Activated CD4-positive, alpha-beta memory T cell treated with anti-CD3 and anti-CD28 coated beads, Interleukin-2, amount 10 ng/mL, durations not matched to agents 7 days and 5 days (primary cell): ENCODE data around the gene ARHGAP6. TPM values are rescaled to one million over a fixed set of nuclear protein-coding genes. Genes with fewer than 3 reads are reported as not detected.
"Not testable (repeated sequence)": the region's sequence is repeated elsewhere in the genome, so short reads cannot be mapped to it uniquely, and the experiment has no call there.

Source experiments
- CTCF ChIA-PET: fragments of 350-600 bp; sonication (Branson Sonifier 250); formaldehyde crosslinking; loops from one replicate; lab custom pipeline; 2021; ENCODE audit warnings: antibody characterized with exemption, inconsistent platforms; lab: Charles Lee
- POLR2A ChIA-PET: fragments of 350-600 bp; sonication (Branson Sonifier 250); formaldehyde crosslinking; loops from one replicate; lab custom pipeline; 2021; ENCODE audit warnings: antibody characterized with exemption; lab: Charles Lee
- DNase-seq: peaks from one replicate; pipeline ENCODE4 v3.0.0-alpha.2; 2020
- H3K27ac Mint-ChIP-seq: one replicate; pipeline ENCODE4 v1.8.0; 2021; ENCODE audit warnings: mild to moderate bottlenecking, mixed read lengths
- H3K27me3 Mint-ChIP-seq: one replicate; pipeline ENCODE4 v1.8.0; 2021; ENCODE audit warnings: mixed read lengths
- H3K36me3 Mint-ChIP-seq: one replicate; pipeline ENCODE4 v1.8.0; 2021; ENCODE audit warnings: low read depth, mixed read lengths
- H3K4me1 Mint-ChIP-seq: one replicate; pipeline ENCODE4 v1.8.0; 2021; ENCODE audit warnings: mixed read lengths
- H3K4me3 Mint-ChIP-seq: one replicate; pipeline ENCODE4 v1.8.0; 2021; ENCODE audit warnings: mild to moderate bottlenecking, mixed read lengths
- H3K9me3 Mint-ChIP-seq: one replicate; pipeline ENCODE4 v1.8.0; 2021; ENCODE audit warnings: mixed read lengths
- total RNA-seq, 2 experiments: library from RNA; stranded (reverse); gene quantifications; one replicate each; pipeline ENCODE4 v1.2.3, GENCODE V29; 2021

The ARHGAP6 gene
- total RNA-seq, 2 experiments from 2014 or later, result not detected

DNA sequence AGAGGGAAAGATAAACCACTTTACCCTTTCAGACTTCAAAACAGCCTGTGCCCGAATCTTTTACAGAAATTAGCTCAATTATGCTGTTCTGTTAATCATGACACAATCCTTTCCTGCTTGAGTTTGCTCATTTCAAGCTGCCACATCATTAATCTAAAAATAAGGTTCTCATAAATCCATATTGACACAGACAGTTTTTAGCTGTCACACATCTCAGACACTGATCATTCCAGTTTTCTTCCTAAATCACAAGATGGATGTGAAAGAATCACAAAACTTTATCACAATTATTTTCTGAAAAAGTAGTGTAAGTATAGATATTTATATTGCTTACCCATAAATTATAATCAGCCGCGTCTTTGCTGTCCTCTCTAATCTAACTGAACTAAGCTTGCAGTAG is 400.4 kb downstream of the ARHGAP6 start:
- H3K27ac Mint-ChIP-seq, result no peak overlapping the region
- no peaks in the 10 kb centered on the region for H3K9me3 Mint-ChIP-seq
- CTCF ChIA-PET, result no interaction called here

DNA sequence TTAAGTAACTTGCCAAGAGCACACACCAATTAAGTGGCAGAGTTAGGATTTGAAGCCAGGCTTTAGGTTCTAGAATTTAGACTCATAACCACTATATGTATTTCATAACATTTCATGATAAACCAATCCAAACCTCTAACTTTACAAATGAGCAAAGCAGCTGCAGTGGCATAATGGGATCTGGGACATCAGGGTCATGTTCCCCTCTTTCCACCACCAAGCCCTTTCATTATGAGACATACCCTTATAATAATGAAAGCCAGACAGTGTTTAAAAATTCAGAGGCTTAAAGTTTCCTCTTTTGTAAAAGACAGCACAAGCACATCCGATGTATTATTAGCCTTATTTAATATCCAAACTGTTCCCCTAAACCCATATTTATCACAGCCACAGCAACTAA is 400.8 kb downstream of the ARHGAP6 start:
- no peaks in the 10 kb centered on the region for H3K9me3 Mint-ChIP-seq
- ChIA-PET CTCF (no interaction called here), POLR2A (no interaction called here)
- no peaks in the 10 kb centered on the region for H3K4me1 Mint-ChIP-seq
- H3K4me3 Mint-ChIP-seq, result no peak overlapping the region
- H3K27ac Mint-ChIP-seq, result no peak overlapping the region
- H3K36me3 Mint-ChIP-seq, result no peaks in the 10 kb centered on the region
- DNase-seq, result no peak
- H3K27me3 Mint-ChIP-seq, result no peaks in the 10 kb centered on the region

More for the DNA sequence above, 400.4 kb downstream of the ARHGAP6 start:
- no peak overlapping the region for H3K4me3 Mint-ChIP-seq
- no peaks in the 10 kb centered on the region for H3K4me1 Mint-ChIP-seq
- no peaks in the 10 kb centered on the region for H3K27me3 Mint-ChIP-seq
- POLR2A ChIA-PET, result no interaction called here
- DNase-seq, result no peak
- H3K36me3 Mint-ChIP-seq, result no peaks in the 10 kb centered on the region

DNA sequence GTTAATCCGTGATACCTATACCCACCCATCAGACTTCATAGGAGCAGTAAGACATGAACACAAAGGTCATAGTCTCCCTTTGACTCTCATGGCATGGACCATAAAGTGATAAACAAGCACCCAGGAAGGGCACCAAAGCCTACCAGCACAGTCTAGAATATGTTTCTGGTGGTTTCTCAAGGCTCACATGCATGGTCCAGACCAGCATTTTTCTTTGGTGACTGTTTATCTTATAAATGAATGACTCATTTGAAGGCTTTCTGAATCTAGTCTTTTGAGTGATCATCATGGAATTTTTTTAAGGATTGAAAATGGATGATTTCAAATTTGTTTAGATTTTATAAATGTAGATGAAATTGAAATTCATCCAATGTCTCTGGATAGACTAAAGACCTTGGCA is 404.5 kb downstream of the ARHGAP6 start:
- Mint-ChIP-seq H3K4me3 (no peak overlapping the region), H3K27me3 (no peaks in the 10 kb centered on the region), H3K36me3 (no peaks in the 10 kb centered on the region), H3K27ac (no peak overlapping the region), H3K9me3 (no peaks in the 10 kb centered on the region), H3K4me1 (no peaks in the 10 kb centered on the region)
- DNase-seq, result no peak
- CTCF ChIA-PET, result no interaction called here
- POLR2A ChIA-PET, result no interaction called here

DNA sequence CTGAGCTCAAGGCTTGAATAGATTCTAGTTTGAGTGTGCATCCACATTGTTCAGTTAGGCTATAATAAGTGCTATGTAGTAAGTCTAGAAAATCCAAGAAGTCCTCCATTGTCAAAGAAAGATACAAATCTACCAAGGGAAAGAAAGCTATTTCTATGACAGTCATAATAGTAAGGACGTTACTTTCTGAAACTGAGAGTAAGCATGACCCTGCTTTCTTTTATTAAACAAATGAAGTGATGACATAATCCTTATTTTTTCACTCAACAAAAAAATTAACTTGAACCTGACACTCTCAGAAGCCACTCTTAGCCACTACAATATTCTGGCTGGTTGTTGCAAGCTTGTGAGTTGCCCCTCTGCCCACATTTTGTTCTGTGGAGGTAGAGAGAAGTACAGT is 406.3 kb downstream of the ARHGAP6 start:
- Mint-ChIP-seq H3K27me3 (no peaks in the 10 kb centered on the region), H3K36me3 (no peaks in the 10 kb centered on the region), H3K27ac (no peak overlapping the region), H3K9me3 (no peaks in the 10 kb centered on the region), H3K4me3 (no peak overlapping the region), H3K4me1 (no peaks in the 10 kb centered on the region)
- ChIA-PET CTCF (no interaction called here), POLR2A (no interaction called here)
- DNase-seq, result no peak

DNA sequence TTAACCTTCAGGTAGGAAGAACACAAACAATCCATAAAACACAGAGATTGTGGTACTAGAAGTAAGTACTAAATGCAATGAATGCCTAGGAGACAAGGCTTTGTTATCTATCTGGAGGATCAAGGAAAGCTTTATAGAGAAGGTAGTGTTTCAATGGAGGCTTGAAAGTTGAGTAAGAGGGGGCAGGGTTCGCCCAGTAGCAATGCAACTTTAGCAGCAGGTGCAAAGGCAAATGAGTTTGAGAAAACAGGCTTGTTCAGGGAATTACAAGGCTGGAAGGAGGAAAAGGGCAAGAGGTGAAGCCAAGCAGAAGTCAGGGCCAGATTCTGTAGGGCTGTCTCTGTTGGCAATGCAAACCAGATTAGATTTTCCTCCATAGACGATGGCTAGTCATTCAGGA is 408.0 kb downstream of the ARHGAP6 start:
- Mint-ChIP-seq H3K27me3 (no peaks in the 10 kb centered on the region), H3K27ac (no peak overlapping the region), H3K4me1 (no peaks in the 10 kb centered on the region), H3K4me3 (no peak overlapping the region), H3K36me3 (no peaks in the 10 kb centered on the region), H3K9me3 (no peaks in the 10 kb centered on the region)
- DNase-seq, result no peak
- ChIA-PET POLR2A (no interaction called here), CTCF (no interaction called here)

DNA sequence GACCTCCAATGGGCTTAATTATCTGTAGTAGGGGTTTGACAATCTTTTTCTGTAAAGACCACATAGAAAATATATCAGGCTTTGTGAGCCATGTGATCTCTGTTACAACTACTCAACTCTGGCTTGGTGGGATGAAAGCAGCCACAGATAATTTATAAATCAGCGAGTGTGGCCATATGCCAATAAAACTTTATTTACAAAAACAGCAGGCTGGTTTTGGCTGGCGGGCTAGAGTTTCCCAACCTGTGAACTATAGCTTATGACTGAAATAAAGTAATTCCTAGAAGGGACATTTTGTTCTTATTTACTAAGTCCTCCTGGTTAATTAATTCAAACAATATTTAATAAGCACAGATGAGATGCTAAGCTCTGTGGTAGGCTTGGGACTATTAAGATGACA is 408.4 kb downstream of the ARHGAP6 start:
- no peak overlapping the region for H3K4me3 Mint-ChIP-seq
- ChIA-PET POLR2A (no interaction called here), CTCF (no interaction called here)
- H3K36me3 Mint-ChIP-seq, result no peaks in the 10 kb centered on the region
- H3K27me3 Mint-ChIP-seq, result no peaks in the 10 kb centered on the region
- no peaks in the 10 kb centered on the region for H3K4me1 Mint-ChIP-seq
- no peak for DNase-seq
- no peaks in the 10 kb centered on the region for H3K9me3 Mint-ChIP-seq
- no peak overlapping the region for H3K27ac Mint-ChIP-seq

DNA sequence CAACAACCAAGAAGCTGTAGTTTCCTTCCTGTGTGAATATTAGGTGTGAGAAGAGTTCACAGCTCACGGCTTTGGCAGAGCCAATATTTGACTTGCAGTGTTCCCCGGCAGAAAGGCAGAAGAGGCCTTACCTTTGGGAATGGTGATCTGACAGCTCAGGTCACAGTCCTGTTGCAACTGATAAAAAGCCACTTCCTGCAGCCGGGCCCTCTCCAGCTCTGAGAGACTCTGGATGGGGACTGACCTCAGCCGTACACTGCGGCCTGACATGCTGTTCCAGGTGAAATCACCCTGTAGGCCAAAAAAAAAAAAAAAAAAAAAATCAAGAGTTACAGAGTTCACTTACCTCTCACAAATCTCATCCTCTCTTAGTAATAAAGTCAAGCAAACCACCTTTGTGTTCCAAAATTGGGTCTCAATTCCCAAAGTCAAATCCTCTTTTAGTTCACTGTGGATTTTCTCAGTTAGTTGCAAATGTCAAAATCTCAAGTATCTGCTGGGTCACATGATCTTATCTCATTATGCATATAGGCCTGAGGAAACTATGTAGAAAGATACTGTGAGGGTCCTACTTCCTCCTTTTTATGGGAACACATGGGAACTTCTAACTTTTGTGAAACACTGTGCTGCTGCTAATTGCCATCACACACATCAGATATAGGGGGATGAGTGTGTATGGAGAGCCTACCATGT is 411.2 kb downstream of the ARHGAP6 start:
- no peaks in the 10 kb centered on the region for H3K36me3 Mint-ChIP-seq
- no peaks in the 10 kb centered on the region for H3K9me3 Mint-ChIP-seq
- POLR2A ChIA-PET, result no interaction called here
- no peaks in the 10 kb centered on the region for H3K27me3 Mint-ChIP-seq
- H3K4me1 Mint-ChIP-seq, result no peaks in the 10 kb centered on the region
- CTCF ChIA-PET, result no interaction called here
- DNase-seq, result no peak
- no peak overlapping the region for H3K27ac Mint-ChIP-seq
- no peak overlapping the region for H3K4me3 Mint-ChIP-seq

DNA sequence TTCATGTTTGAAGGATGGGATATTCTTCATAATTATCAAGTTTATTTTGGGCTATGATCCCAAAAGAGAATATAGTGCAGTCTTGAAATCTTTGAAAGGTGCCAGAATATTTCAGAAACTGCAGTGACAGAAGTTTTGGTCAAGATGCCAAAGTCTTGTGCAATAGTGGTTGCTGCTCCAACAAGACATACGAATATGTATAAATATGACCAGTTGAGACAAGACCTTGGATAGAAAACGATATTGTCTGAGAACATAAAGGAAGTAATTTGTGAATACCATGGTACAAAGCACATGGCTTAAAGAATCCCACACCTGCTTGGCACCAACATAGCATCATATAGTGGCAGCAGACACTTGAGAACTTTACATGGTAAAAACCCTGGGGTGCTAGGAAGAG is 421.1 kb downstream of the ARHGAP6 start:
- no peaks in the 10 kb centered on the region for H3K9me3 Mint-ChIP-seq
- no peaks in the 10 kb centered on the region for H3K4me1 Mint-ChIP-seq
- POLR2A ChIA-PET, result no interaction called here
- no peaks in the 10 kb centered on the region for H3K36me3 Mint-ChIP-seq
- CTCF ChIA-PET, result no interaction called here
- no peak for DNase-seq
- H3K27me3 Mint-ChIP-seq, result no peaks in the 10 kb centered on the region
- no peak overlapping the region for H3K27ac Mint-ChIP-seq
- H3K4me3 Mint-ChIP-seq, result no peak overlapping the region

DNA sequence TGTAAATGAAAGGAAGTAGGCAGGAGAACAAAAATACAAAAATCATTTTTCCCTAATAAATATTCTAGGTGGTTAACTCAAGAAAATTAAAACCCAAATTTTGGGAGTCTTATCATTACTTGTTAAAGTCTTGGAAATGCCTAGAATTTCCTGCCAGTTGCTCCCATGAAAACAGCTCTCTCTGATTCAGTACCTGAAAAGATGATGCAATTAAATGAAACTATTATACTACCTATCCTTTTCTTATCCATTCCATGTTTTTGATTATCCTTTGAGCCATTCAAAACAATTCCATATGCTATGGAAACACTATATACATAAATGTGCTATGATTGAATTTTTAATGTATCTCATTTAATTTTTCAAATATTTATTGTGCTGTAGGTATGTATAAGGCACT is 423.0 kb downstream of the ARHGAP6 start:
- POLR2A ChIA-PET, result no interaction called here
- H3K4me3 Mint-ChIP-seq, result no peak overlapping the region

DNA sequence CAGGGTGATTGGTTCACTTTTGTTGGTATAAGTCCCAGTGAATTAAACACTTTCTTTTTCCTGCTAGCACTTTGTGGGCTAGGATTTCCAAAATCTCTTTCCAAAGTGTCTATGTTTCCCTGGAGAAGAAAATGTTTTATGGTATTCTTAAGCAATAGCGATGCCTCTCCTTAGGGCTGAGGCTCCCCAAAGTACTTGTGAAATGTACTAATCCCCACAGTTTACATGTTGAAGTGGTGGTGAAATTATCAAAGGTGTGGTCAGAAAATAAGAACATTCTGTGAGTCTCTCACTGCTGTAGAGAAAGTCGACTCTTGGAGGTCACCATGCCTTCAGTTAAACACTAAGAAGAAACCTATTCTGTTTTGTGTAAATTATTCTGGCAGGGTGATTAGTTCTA is 424.0 kb downstream of the ARHGAP6 start:
- ChIA-PET POLR2A (no interaction called here), CTCF (no interaction called here)
- H3K27ac Mint-ChIP-seq, result no peak overlapping the region
- H3K9me3 Mint-ChIP-seq, result no peaks in the 10 kb centered on the region
- no peaks in the 10 kb centered on the region for H3K27me3 Mint-ChIP-seq
- H3K36me3 Mint-ChIP-seq, result no peaks in the 10 kb centered on the region
- DNase-seq, result no peak
- H3K4me1 Mint-ChIP-seq, result no peaks in the 10 kb centered on the region
- no peak overlapping the region for H3K4me3 Mint-ChIP-seq

More for the DNA sequence above, 423.0 kb downstream of the ARHGAP6 start:
- no peaks in the 10 kb centered on the region for H3K27me3 Mint-ChIP-seq
- H3K27ac Mint-ChIP-seq, result no peak overlapping the region
- DNase-seq, result no peak
- H3K9me3 Mint-ChIP-seq, result no peaks in the 10 kb centered on the region
- H3K4me1 Mint-ChIP-seq, result no peaks in the 10 kb centered on the region
- CTCF ChIA-PET, result no interaction called here
- H3K36me3 Mint-ChIP-seq, result no peaks in the 10 kb centered on the region

DNA sequence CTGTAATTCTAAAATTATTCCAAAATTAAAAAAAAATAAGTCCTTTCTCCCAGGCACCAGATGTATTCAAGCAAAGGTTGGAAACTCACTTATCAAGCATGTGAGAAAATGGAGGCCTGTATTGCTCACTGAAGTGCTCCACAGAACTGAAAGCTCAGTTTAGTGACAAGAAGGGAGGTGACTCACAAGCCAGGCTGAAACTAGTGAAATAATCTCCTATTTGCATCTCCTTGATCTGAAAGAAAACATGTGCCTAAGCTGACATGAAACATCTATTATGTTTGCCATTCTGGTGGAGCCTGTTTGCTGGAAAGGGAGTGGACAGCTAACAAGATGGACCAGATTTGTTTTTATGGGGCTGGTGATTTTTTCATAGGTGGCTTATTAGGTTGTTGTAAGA is 426.5 kb downstream of the ARHGAP6 start:
- H3K27ac Mint-ChIP-seq, result no peak overlapping the region
- H3K36me3 Mint-ChIP-seq, result no peaks in the 10 kb centered on the region
- no peaks in the 10 kb centered on the region for H3K27me3 Mint-ChIP-seq
- no peaks in the 10 kb centered on the region for H3K9me3 Mint-ChIP-seq
- no peaks in the 10 kb centered on the region for H3K4me1 Mint-ChIP-seq
- ChIA-PET CTCF (no interaction called here), POLR2A (no interaction called here)
- no peak for DNase-seq
- H3K4me3 Mint-ChIP-seq, result no peak overlapping the region

DNA sequence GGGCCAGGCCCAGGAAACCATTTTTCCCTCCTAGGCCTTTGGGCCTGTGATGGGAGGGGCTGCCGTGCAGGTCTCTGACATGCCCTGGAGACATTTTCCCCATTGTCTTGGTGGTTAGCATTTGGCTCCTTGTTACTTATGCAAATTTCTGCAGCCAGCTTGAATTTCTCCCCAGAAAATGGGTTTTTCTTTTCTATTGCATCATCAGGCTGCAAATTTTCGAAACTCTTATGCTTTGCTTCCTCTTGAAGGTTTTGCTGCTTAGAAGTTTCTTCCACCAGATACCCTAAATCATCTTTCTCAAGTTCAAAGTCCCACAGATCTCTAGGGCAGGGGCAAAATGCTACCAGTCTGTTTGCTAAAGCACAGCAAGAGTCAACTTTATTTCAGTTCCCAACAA is 430.3 kb downstream of the ARHGAP6 start:
- H3K9me3 Mint-ChIP-seq, H3K36me3 Mint-ChIP-seq, H3K27me3 Mint-ChIP-seq, H3K4me1 Mint-ChIP-seq, POLR2A ChIA-PET, H3K4me3 Mint-ChIP-seq, CTCF ChIA-PET, H3K27ac Mint-ChIP-seq, DNase-seq: not testable (repeated sequence)

DNA sequence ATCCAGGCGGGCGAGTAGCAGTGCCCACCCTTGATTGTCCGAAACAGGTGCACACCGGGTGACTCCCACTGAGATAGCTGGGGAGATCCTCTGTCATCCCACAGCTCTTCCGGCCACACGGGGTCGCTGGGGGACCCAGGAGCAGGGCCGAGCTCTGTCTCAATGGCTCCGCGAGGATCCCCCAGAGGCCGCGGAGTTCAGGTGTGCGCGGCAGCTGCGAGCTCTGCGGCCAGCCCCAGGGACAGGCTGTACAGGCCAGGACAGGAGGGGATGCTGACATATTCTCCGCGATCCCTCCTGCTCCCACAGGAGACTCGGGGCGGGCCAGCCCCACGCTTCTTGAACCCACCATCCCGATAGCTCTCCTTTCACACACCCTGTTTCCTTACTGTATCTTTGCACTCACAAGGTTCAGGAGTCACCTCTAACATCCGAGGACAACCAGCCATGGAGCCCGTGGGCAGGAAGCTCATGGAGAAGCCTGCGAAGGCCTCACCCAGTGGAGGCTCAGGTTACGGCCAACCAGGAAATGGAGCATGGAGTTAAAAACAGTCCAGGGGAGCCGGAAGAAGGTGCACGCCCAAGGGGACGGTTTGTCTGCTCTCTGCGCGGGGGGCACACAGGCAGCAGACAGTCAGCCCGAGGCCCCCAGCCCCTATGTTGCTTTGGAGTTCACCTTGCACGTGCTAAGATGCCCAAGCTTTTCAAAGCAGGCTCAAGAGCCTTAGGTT is 450.4 kb downstream of the ARHGAP6 start:
- H3K36me3 Mint-ChIP-seq, result no peaks in the 10 kb centered on the region
- ChIA-PET POLR2A (no interaction called here), CTCF (no interaction called here)
- DNase-seq, result no peak
- no peak overlapping the region for H3K4me3 Mint-ChIP-seq
- H3K4me1 Mint-ChIP-seq, result no peaks in the 10 kb centered on the region
- H3K27ac Mint-ChIP-seq, result no peak overlapping the region
- no peaks in the 10 kb centered on the region for H3K9me3 Mint-ChIP-seq
- no peaks in the 10 kb centered on the region for H3K27me3 Mint-ChIP-seq
